ENCODE measurements around the gene TGFB1I1.
A peak's percentile ranks its signal among the peaks of the same experiment; 100 is the strongest.

Gene TGFB1I1

GRCh38 chr16:31453255-31454204 lies 18.4 kb upstream of the TGFB1I1 start:
- TF ChIP-seq, protein P1, sequence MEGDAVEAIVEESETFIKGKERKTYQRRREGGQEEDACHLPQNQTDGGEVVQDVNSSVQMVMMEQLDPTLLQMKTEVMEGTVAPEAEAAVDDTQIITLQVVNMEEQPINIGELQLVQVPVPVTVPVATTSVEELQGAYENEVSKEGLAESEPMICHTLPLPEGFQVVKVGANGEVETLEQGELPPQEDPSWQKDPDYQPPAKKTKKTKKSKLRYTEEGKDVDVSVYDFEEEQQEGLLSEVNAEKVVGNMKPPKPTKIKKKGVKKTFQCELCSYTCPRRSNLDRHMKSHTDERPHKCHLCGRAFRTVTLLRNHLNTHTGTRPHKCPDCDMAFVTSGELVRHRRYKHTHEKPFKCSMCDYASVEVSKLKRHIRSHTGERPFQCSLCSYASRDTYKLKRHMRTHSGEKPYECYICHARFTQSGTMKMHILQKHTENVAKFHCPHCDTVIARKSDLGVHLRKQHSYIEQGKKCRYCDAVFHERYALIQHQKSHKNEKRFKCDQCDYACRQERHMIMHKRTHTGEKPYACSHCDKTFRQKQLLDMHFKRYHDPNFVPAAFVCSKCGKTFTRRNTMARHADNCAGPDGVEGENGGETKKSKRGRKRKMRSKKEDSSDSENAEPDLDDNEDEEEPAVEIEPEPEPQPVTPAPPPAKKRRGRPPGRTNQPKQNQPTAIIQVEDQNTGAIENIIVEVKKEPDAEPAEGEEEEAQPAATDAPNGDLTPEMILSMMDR (IDR thresholded peaks at IDR 0.05; ENCODE audit: insufficient read depth, missing control alignments): no peak
- DNase-seq (ENCODE audit: insufficient read length, low spot score): no peak
- no peak for FAIRE-seq

GRCh38 chr16:31455601-31456314 lies 16.2 kb upstream of the TGFB1I1 start:
- TF ChIP-seq, protein P1 (IDR thresholded peaks at IDR 0.05; ENCODE audit: insufficient read depth, missing control alignments): peak; percentile 46
- FAIRE-seq: no peak
- DNase-seq (ENCODE audit: insufficient read length, low spot score): no peak

DNA sequence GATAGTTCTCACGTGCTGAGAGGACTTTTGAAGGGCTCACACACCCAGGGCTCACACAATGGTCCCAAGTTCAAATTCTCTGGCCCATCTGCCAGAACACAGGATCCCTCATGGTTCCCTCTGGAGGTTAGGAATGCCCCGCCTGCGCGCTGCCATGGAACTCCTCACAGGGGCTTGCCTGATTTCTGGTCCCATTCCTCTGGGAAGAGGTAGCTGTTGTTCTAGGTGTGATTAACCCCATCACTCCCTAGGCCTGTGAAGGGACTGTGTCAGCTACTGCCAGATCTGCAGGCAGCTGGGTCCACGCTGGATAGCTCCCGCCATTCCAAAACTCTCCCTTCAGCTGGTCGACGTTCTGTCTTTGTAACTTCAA lies 15.0 kb upstream of the TGFB1I1 start:
- TF ChIP-seq, protein P1 (IDR thresholded peaks at IDR 0.05; ENCODE audit: insufficient read depth, missing control alignments): no peak
- DNase-seq (ENCODE audit: insufficient read length, low spot score): no peak

GRCh38 chr16:31458073-31458843 lies 13.7 kb upstream of the TGFB1I1 start:
- TF ChIP-seq, protein P1 (IDR thresholded peaks at IDR 0.05; ENCODE audit: insufficient read depth, missing control alignments): no peak
- FAIRE-seq (no peak), DNase-seq (ENCODE audit: insufficient read length, low spot score) (no peak)

More for the DNA sequence above, 15.0 kb upstream of the TGFB1I1 start:
- no peak for FAIRE-seq

- FAIRE-seq (no peak), DNase-seq (ENCODE audit: insufficient read length, low spot score) (peak; percentile 82)
- TF ChIP-seq, protein P1 (IDR thresholded peaks at IDR 0.05; ENCODE audit: insufficient read depth, missing control alignments): peak; percentile 52
Measured at GRCh38 chr16:31458844-31459686, 12.9 kb upstream of the TGFB1I1 start, which contains the start of gene ARMC5. Gene ARMC5, plus strand, starts transcription at chr16:31459501. Its CDS starts 24 bp downstream, at chr16:31459525.
